Gastroesophageal sphincter (tissue), 4 donors: ENCODE measurements around the gene LRRFIP1. TPM values are rescaled to one million over a fixed set of nuclear protein-coding genes. Genes with fewer than 3 reads are reported as not detected.

ENCODE experiments used
- ATAC-seq: fragments of 150-250 bp; one replicate; pipeline ENCODE4 v1.9.1; 2016; ENCODE audit warnings: mild to moderate bottlenecking, moderate library complexity
- H3K27ac ChIP-seq, 4 donors: fragments of 200-600 bp; sonication (generic) in 3 of 4; 1 replicate in 3 of 4; 2 replicates in 1 of 4; pipeline ENCODE4 v1.5.1; 2016 to 2019
- H3K27me3 ChIP-seq: fragments of 200-600 bp; sonication (generic); one replicate; pipeline ENCODE4 v1.5.1; 2019
- H3K36me3 ChIP-seq, 2 donors: fragments of 200-600 bp; sonication (generic); one replicate each; pipeline ENCODE4 v1.5.1; 2019; ENCODE audit warnings: control low read depth in 1 of 2
- H3K4me1 ChIP-seq, 3 donors: fragments of 200-600 bp; sonication (generic); 1 replicate in 2 of 3; 2 replicates in 1 of 3; pipeline ENCODE4 v1.5.1; 2016 to 2019; ENCODE audit warnings: control low read depth in 2 of 3
- H3K4me3 ChIP-seq, 2 donors: fragments of 200-600 bp; sonication (generic); one replicate each; pipeline ENCODE4 v1.5.1; 2019; ENCODE audit warnings: mild to moderate bottlenecking in 1 of 2, moderate library complexity in 1 of 2
- H3K9me3 ChIP-seq, 3 donors: fragments of 200-600 bp; sonication (generic); one replicate each; pipeline ENCODE4 v1.5.1; 2017 to 2019; ENCODE audit warnings: control low read depth in 2 of 3
- CTCF ChIP-seq, 4 experiments: fragments of 200-600 bp in 2 of 4; fragments of 450-650 bp in 2 of 4; sonication (generic) in 1 of 4; IDR thresholded peaks; one replicate each; pipeline ENCODE4 v1.5.1; 2017 to 2019; ENCODE audit warnings: antibody characterized with exemption in 4 of 4, mild to moderate bottlenecking in 2 of 4, moderate library complexity in 2 of 4
- EP300 ChIP-seq: sonication (generic); formaldehyde crosslinking; IDR thresholded peaks from one replicate; pipeline ENCODE4 v1.6.1; 2017; ENCODE audit warnings: antibody characterized with exemption, mild to moderate bottlenecking
- POLR2A ChIP-seq, 2 donors: fragments of 450-650 bp; IDR thresholded peaks; one replicate each; pipeline ENCODE4 v1.6.1; 2017; ENCODE audit warnings: antibody characterized with exemption in 2 of 2, mild to moderate bottlenecking in 2 of 2, moderate library complexity in 1 of 2
- POLR2AphosphoS5 ChIP-seq: sonication (generic); formaldehyde crosslinking; IDR thresholded peaks from one replicate; pipeline ENCODE4 v1.6.1; 2017; ENCODE audit warnings: antibody characterized with exemption
- WGBS, 2 donors: methylation state at CpG; one replicate each; pipeline ENCODE4 v1.1.5; 2018; ENCODE audit warnings: low coverage in 1 of 2; 5-methylcytosine and 5-hydroxymethylcytosine counted together
- total RNA-seq, 4 donors: library from RNA; depleted of rRNA; stranded (reverse); fragments of >200 nt; gene quantifications; one replicate each; pipeline ENCODE4 v1.1.0, GENCODE V29; 2016

The LRRFIP1 gene
- total RNA-seq, 4 donors from 2014 or later: 164 to 225 (median 179) TPM

GRCh38 chr2:237661799-237662328 lies 34.5 kb downstream of the LRRFIP1 start:
- H3K4me1 ChIP-seq: peaks cover 7 to 53% (median 20%) of the 10 kb centered on the region in 3 donors
- H3K36me3 ChIP-seq: no peaks in the 10 kb centered on the region
- H3K27ac ChIP-seq: peak overlapping the region; percentile 76 to 86 (median 80)
- H3K27me3 ChIP-seq: no peaks in the 10 kb centered on the region
- no peak for ATAC-seq
- no peak overlapping the region for H3K4me3 ChIP-seq
- whole genome bisulfite sequencing, 2 donors: 45 to 90% methylated on average over 2 of the region's 11 CpGs
- no peaks in the 10 kb centered on the region for H3K9me3 ChIP-seq
- TF ChIP-seq POLR2AphosphoS5: no peak
- no peak for TF ChIP-seq POLR2A (IDR thresholded peaks at IDR 0.05)
- TF ChIP-seq CTCF (IDR thresholded peaks at IDR 0.05): no peak
- TF ChIP-seq EP300: no peak

GRCh38 chr2:237662671-237663093 lies 35.3 kb downstream of the LRRFIP1 start:
- Histone ChIP-seq H3K27ac (peak overlapping the region; percentile 77 to 86 (median 84)), H3K4me1 (peaks cover 7 to 54% (median 20%) of the 10 kb centered on the region in 3 donors), H3K9me3 (no peaks in the 10 kb centered on the region), H3K36me3 (no peaks in the 10 kb centered on the region), H3K4me3 (peak overlapping the region in 1 of 2 donors; percentile 10), H3K27me3 (no peaks in the 10 kb centered on the region)
- 0 to 25% methylated on average over 3 to 9 of the region's 13 CpGs for WGBS, 2 donors
- no peak for TF ChIP-seq POLR2A (IDR thresholded peaks at IDR 0.05)
- TF ChIP-seq CTCF (IDR thresholded peaks at IDR 0.05): peak in 1 of 4 experiments; percentile 38
- TF ChIP-seq EP300: no peak
- TF ChIP-seq POLR2AphosphoS5: peak; percentile 92
- ATAC-seq: peak; percentile 95

GRCh38 chr2:237663517-237664110 lies 36.2 kb downstream of the LRRFIP1 start:
- TF ChIP-seq EP300: no peak
- TF ChIP-seq POLR2A (IDR thresholded peaks at IDR 0.05): no peak
- no peak for TF ChIP-seq CTCF (IDR thresholded peaks at IDR 0.05)
- TF ChIP-seq POLR2AphosphoS5: no peak
- H3K4me1 ChIP-seq: peaks cover 7 to 63% (median 20%) of the 10 kb centered on the region in 3 donors
- ATAC-seq: no peak
- H3K9me3 ChIP-seq: no peaks in the 10 kb centered on the region
- H3K27ac ChIP-seq: peak overlapping the region; percentile 77 to 86 (median 84)
- H3K36me3 ChIP-seq: no peaks in the 10 kb centered on the region
- 71 to 87% methylated on average over 3 to 6 of the region's 12 CpGs for whole genome bisulfite sequencing, 2 donors
- H3K4me3 ChIP-seq: no peak overlapping the region
- no peaks in the 10 kb centered on the region for H3K27me3 ChIP-seq

- no peak for ATAC-seq
- peaks cover 7 to 68% (median 20%) of the 10 kb centered on the region in 3 donors for H3K4me1 ChIP-seq
- no peaks in the 10 kb centered on the region for H3K36me3 ChIP-seq
- H3K27me3 ChIP-seq: no peaks in the 10 kb centered on the region
- no peaks in the 10 kb centered on the region for H3K9me3 ChIP-seq
- no peak overlapping the region for H3K4me3 ChIP-seq
- WGBS, 2 donors: 67 to 83% methylated on average over 2 to 7 of the region's 17 CpGs
- H3K27ac ChIP-seq: peak overlapping the region in 3 of 4 donors; percentile 77 to 86 (median 83)
- TF ChIP-seq EP300: no peak
Measured at GRCh38 chr2:237664151-237664550, 36.8 kb downstream of the LRRFIP1 start.

GRCh38 chr2:237665713-237666143 lies 38.3 kb downstream of the LRRFIP1 start:
- H3K27ac ChIP-seq: peak overlapping the region in 2 of 4 donors; percentile 8 to 28
- WGBS, 2 donors: 60 to 86% methylated on average over 1 to 3 of the region's 7 CpGs

More at GRCh38 chr2:237665713-237666143, 38.3 kb downstream of the LRRFIP1 start:
- peaks cover 7 to 84% (median 28%) of the 10 kb centered on the region in 3 donors for H3K4me1 ChIP-seq
- no peaks in the 10 kb centered on the region for H3K27me3 ChIP-seq
- H3K36me3 ChIP-seq: no peaks in the 10 kb centered on the region
- TF ChIP-seq POLR2A (IDR thresholded peaks at IDR 0.05) (no peak), CTCF (IDR thresholded peaks at IDR 0.05) (peak in 1 of 4 experiments; percentile 46)
- H3K9me3 ChIP-seq: no peaks in the 10 kb centered on the region
- no peak overlapping the region for H3K4me3 ChIP-seq
- no peak for ATAC-seq
